Kidney glomerular epithelial cell (primary cell): ENCODE measurements around the gene SND1.
A peak's percentile ranks its signal among the peaks of the same experiment; 100 is the strongest.

Experiments
- DNase-seq: peaks from one replicate; lab custom pipeline; 2025; lab: John Stamatoyannopoulos, UW

Gene SND1

GRCh38 chr7:128040205-128040604, 388.2 kb downstream of the SND1 start:
- DNase-seq = no peak

GRCh38 chr7:128041203-128041602, 389.2 kb downstream of the SND1 start:
- DNase-seq = peak; percentile 18

GRCh38 chr7:128042012-128042411, 390.0 kb downstream of the SND1 start:
- DNase-seq = no peak

GRCh38 chr7:128044064-128044463, 392.1 kb downstream of the SND1 start:
- DNase-seq = no peak

- DNase-seq = no peak
These were observed 393.2 kb downstream of the SND1 start for GRCh38 chr7:128045158-128045557.

- DNase-seq = peak; percentile 18
These were observed 393.8 kb downstream of the SND1 start for GRCh38 chr7:128045766-128046165.

- no peak for DNase-seq
These were observed 400.4 kb downstream of the SND1 start for GRCh38 chr7:128052404-128052803.

GRCh38 chr7:128053023-128053422, 401.0 kb downstream of the SND1 start:
- no peak for DNase-seq

GRCh38 chr7:128053991-128054390, 402.0 kb downstream of the SND1 start:
- no peak for DNase-seq

GRCh38 chr7:128054511-128054910, 402.5 kb downstream of the SND1 start:
- no peak for DNase-seq

GRCh38 chr7:128055637-128056036, 403.6 kb downstream of the SND1 start:
- no peak for DNase-seq

- no peak for DNase-seq
These were observed 404.9 kb downstream of the SND1 start for GRCh38 chr7:128056901-128057300.

GRCh38 chr7:128057909-128058308, 405.9 kb downstream of the SND1 start:
- DNase-seq = no peak

GRCh38 chr7:128059143-128059988, 407.4 kb downstream of the SND1 start:
- no peak for DNase-seq

GRCh38 chr7:128060018-128060417, 408.0 kb downstream of the SND1 start:
- DNase-seq = no peak

GRCh38 chr7:128063088-128063487, 411.1 kb downstream of the SND1 start:
- no peak for DNase-seq

- DNase-seq = no peak
These were observed 413.9 kb downstream of the SND1 start for GRCh38 chr7:128065872-128066271.

GRCh38 chr7:128066395-128066794, 414.4 kb downstream of the SND1 start:
- DNase-seq = no peak

GRCh38 chr7:128066858-128067257, 414.9 kb downstream of the SND1 start:
- no peak for DNase-seq

GRCh38 chr7:128067983-128068382, 416.0 kb downstream of the SND1 start:
- DNase-seq = no peak

- no peak for DNase-seq
These were observed 416.8 kb downstream of the SND1 start for GRCh38 chr7:128068785-128069184.

GRCh38 chr7:128069373-128070364, 417.7 kb downstream of the SND1 start:
- DNase-seq = no peak

- no peak for DNase-seq
These were observed 419.4 kb downstream of the SND1 start for GRCh38 chr7:128071376-128071775.
